ENCODE data around the gene ZNF621.

The ZNF621 gene

DNA sequence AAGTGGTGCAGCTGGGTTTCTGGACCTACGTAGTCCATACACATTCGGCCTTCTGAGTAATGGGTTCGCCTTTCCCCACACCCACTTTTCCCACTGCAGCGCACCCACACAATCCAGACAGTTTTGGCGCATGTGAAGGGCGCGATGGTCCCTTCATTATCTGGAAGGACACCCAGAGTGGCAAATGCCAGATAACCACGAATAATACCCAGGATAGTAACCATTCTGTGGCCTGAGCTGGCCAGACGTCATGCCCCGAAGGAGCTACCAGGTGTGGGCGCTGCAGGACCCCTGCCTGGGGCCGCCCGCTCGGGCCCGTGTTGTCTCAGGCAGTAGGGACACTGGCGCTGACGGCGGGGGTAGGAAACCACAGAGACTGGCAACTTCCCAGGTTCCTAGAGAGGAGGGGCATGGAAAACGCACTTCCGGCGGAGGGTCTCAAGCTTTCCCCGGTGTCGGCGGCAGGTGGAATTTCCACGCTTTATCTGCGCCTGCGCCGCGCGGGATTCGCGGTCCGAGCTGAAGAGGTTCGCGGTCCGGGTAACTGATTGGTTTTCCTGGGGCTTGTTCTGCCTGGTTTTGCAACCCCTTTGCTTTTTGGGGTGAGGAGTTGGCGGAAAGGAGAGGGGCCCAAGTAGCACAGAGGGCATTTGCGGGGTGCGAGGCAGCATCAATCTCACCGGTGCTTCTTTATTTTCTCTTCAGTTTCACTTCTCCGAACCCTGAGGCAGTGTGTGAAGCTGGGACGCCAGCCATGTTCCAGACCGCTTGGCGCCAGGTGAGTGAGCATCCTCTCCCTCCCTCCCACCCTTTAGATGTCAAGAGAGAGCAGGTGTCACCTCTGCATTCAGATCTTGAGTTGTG lies 18.9 kb upstream of the ZNF621 start, which contains the start of gene ZNF620:
Gene ZNF620, plus strand, starts transcription at position 441 of the 864 bp plus-strand sequence. Its CDS starts 314 bp downstream, at position 755.
- H3K27ac ChIP-seq (ENCODE audit: low read depth, low read length) = peak within 1 kb of the TSS; percentile 82; the same call in 1 of the 2 replicates
- H3K27me3 ChIP-seq (ENCODE audit: insufficient read depth, low read length) = no peaks in the 10 kb centered on the region
- no peaks in the 10 kb centered on the region for H3K9me3 ChIP-seq (ENCODE audit: insufficient read depth, low read depth, low read length)
- H3K4me3 ChIP-seq (ENCODE audit: low read length) = peak within 1 kb of the TSS; percentile 92
- H3K4me1 ChIP-seq (ENCODE audit: insufficient read depth, low read length) = 0 out of 2 replicates have a peak, but pooled peaks cover 5% of the 10 kb centered on the region
- H3K36me3 ChIP-seq (ENCODE audit: insufficient read depth, low read length) = peaks cover 27% of the 10 kb centered on the region
- peak within 1 kb of the TSS; percentile 91 for H3K9ac ChIP-seq (ENCODE audit: low read depth, low read length)
- 10% methylated on average over 44 of the region's 44 CpGs for WGBS

DNA sequence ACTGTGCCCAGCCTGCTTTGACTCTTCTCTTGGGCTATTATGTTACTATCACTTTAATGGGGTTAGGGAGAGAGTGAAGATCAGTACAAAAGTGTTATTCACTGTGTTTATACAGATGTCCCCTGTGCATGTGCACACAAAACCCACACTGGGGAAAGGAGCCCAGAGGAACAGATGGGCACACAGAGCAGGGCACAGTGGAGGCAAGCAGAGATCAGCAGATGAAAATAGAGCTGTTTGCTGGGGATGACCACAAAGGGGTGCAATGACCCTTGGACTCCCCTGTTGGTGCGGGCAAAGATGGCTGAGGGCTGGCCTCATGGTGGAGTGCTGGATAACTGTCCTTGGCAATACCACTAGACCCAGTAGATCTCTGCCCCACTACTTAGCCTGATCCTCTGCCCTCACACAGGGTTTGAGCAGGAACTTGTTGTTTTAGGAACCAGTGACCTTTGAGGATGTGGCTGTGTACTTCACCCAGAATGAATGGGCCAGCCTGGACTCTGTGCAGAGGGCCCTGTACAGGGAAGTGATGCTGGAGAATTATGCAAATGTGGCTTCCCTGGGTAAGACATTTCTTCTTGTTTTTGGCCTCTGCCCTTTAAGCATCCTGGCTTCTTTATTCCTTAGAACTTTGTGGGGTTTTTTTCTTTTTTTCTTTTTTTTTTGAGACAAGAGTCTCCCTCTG lies 13.6 kb upstream of the ZNF621 start:
- H3K36me3 ChIP-seq (ENCODE audit: insufficient read depth, low read length) = peaks cover 70% of the 10 kb centered on the region
- 97% methylated on average over 1 of the region's 1 CpG for WGBS
- H3K9me3 ChIP-seq (ENCODE audit: insufficient read depth, low read depth, low read length) = no peaks in the 10 kb centered on the region
- H3K27ac ChIP-seq (ENCODE audit: low read depth, low read length) = no peak overlapping the region
- H3K9ac ChIP-seq (ENCODE audit: low read depth, low read length) = no peak overlapping the region
- no peak overlapping the region for H3K4me3 ChIP-seq (ENCODE audit: low read length)
- no peaks in the 10 kb centered on the region for H3K27me3 ChIP-seq (ENCODE audit: insufficient read depth, low read length)
- H3K4me1 ChIP-seq (ENCODE audit: insufficient read depth, low read length) = 0 out of 2 replicates have a peak, but pooled peaks cover 5% of the 10 kb centered on the region

DNA sequence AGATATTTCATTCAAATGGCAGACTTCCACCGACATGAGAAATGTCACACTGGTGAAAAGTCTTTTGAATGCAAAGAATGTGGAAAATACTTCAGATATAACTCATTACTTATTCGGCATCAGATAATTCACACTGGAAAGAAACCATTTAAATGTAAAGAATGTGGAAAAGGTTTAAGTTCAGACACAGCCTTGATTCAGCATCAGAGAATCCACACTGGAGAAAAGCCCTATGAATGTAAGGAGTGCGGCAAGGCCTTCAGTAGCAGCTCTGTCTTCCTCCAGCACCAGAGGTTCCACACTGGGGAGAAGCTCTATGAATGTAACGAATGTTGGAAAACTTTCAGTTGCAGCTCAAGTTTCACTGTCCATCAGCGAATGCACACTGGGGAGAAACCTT lies 8.6 kb upstream of the ZNF621 start:
- 97% methylated on average over 3 of the region's 5 CpGs for WGBS
- H3K27me3 ChIP-seq (ENCODE audit: insufficient read depth, low read length) = no peaks in the 10 kb centered on the region
- H3K4me3 ChIP-seq (ENCODE audit: low read length) = no peak overlapping the region
- no peak overlapping the region for H3K9ac ChIP-seq (ENCODE audit: low read depth, low read length)
- peaks cover 56% of the 10 kb centered on the region for H3K36me3 ChIP-seq (ENCODE audit: insufficient read depth, low read length)
- no peaks in the 10 kb centered on the region for H3K4me1 ChIP-seq (ENCODE audit: insufficient read depth, low read length)
- no peak overlapping the region for H3K27ac ChIP-seq (ENCODE audit: low read depth, low read length)
- H3K9me3 ChIP-seq (ENCODE audit: insufficient read depth, low read depth, low read length) = no peaks in the 10 kb centered on the region

DNA sequence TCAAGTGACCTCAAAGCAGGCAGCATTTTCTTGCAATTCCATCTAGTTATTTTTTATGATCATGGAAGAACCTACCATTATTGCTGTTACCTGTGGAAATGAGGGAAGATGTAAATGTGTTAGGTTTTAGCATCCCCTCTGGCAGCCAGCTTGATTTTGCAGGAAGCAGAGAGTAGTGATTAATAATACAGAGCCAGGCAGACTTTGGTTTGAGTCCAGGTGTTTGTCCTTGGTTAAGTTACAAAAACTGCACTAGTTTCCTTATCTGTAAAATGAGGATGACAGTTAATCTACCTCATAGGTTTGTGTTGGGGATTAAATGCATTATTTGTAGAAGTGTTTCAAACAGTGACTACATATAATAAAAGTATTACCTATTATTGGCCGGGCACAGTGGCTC lies 6.7 kb upstream of the ZNF621 start:
- no peak overlapping the region for H3K27ac ChIP-seq (ENCODE audit: low read depth, low read length)
- no peaks in the 10 kb centered on the region for H3K4me1 ChIP-seq (ENCODE audit: insufficient read depth, low read length)
- H3K9me3 ChIP-seq (ENCODE audit: insufficient read depth, low read depth, low read length) = no peaks in the 10 kb centered on the region
- no peaks in the 10 kb centered on the region for H3K27me3 ChIP-seq (ENCODE audit: insufficient read depth, low read length)
- WGBS = 100% methylated on average over 1 of the region's 1 CpG
- no peak overlapping the region for H3K9ac ChIP-seq (ENCODE audit: low read depth, low read length)
- no peak overlapping the region for H3K4me3 ChIP-seq (ENCODE audit: low read length)
- peaks cover 40% of the 10 kb centered on the region for H3K36me3 ChIP-seq (ENCODE audit: insufficient read depth, low read length)

DNA sequence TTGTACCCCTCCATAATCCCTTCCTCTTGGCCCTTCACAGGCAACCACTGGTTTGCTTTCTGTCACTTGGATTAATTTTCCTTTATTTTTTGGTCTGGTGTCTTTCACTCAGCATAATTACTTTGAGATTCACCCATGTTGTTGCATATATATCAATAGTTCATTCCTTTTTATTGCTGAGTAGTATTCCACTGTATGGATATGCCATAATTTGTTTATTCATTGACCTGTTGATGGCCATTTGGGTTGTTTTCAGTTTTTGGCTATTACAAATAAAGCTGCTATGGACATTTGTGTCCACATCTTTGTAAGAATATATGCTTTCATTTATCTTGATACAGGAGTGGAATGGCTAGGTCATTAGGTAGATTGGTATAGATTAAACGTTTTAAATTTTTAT lies 5.9 kb upstream of the ZNF621 start:
- H3K9me3 ChIP-seq (ENCODE audit: insufficient read depth, low read depth, low read length) = no peaks in the 10 kb centered on the region
- no peak overlapping the region for H3K4me3 ChIP-seq (ENCODE audit: low read length)
- no peak overlapping the region for H3K9ac ChIP-seq (ENCODE audit: low read depth, low read length)
- H3K36me3 ChIP-seq (ENCODE audit: insufficient read depth, low read length) = peaks cover 39% of the 10 kb centered on the region
- H3K27me3 ChIP-seq (ENCODE audit: insufficient read depth, low read length) = no peaks in the 10 kb centered on the region
- H3K27ac ChIP-seq (ENCODE audit: low read depth, low read length) = no peak overlapping the region
- peaks cover 1% of the 10 kb centered on the region for H3K4me1 ChIP-seq (ENCODE audit: insufficient read depth, low read length)
- 91% methylated on average over 1 of the region's 1 CpG for WGBS

DNA sequence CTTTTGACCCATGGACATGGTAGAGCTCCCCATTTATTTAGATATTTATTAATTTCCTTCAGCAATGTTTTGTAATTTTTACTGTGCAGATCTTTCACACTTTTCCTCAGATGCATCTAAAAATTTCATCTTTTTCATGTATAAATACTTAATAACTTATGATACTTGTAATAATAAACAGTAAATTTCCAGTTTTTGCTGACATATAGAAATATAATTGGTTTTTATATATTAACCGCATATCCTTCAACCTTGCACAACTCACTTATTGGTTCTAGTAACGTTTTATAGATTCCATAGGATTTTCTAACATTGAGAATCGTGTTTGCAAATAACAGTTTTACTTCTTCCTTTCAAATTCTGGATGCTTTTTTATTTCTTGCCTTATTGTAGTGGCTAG lies 3.5 kb upstream of the ZNF621 start:
- no peaks in the 10 kb centered on the region for H3K27me3 ChIP-seq (ENCODE audit: insufficient read depth, low read length)
- no peak overlapping the region for H3K4me3 ChIP-seq (ENCODE audit: low read length)
- H3K9ac ChIP-seq (ENCODE audit: low read depth, low read length) = no peak overlapping the region
- peaks cover 11% of the 10 kb centered on the region for H3K4me1 ChIP-seq (ENCODE audit: insufficient read depth, low read length)
- H3K36me3 ChIP-seq (ENCODE audit: insufficient read depth, low read length) = peaks cover 16% of the 10 kb centered on the region
- no peaks in the 10 kb centered on the region for H3K9me3 ChIP-seq (ENCODE audit: insufficient read depth, low read depth, low read length)
- no peak overlapping the region for H3K27ac ChIP-seq (ENCODE audit: low read depth, low read length)
- WGBS = 98% methylated on average over 3 of the region's 3 CpGs

DNA sequence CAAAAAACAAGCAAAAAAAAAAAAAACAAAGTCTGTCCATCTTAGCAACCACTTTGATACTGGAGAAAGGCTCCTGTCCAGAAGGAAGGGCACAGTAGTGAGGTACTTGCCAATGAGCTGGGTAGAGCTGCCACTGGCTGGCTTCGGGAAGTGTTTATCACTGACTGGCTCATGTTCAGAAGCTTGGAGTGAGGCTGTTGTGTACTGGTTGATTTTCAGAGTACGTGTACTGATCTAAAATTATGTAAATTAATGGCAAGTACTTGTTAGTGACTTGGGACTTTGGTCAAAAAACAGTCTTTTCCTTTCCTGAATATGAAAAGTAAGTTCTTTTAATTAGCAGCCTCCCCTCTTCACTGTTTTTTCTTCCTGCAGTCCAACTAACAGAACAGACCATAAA lies 979 bp upstream of the ZNF621 start:
- Histone ChIP-seq H3K36me3 (ENCODE audit: insufficient read depth, low read length) (peaks cover 22% of the 10 kb centered on the region), H3K4me3 (ENCODE audit: low read length) (peak overlapping the region; percentile 70), H3K9ac (ENCODE audit: low read depth, low read length) (peak overlapping the region; percentile 86), H3K27ac (ENCODE audit: low read depth, low read length) (peak overlapping the region; percentile 77; the same call in 1 of the 2 replicates), H3K4me1 (ENCODE audit: insufficient read depth, low read length) (peaks cover 11% of the 10 kb centered on the region), H3K9me3 (ENCODE audit: insufficient read depth, low read depth, low read length) (no peaks in the 10 kb centered on the region), H3K27me3 (ENCODE audit: insufficient read depth, low read length) (no peaks in the 10 kb centered on the region)
- 92% methylated on average over 2 of the region's 2 CpGs for WGBS

DNA sequence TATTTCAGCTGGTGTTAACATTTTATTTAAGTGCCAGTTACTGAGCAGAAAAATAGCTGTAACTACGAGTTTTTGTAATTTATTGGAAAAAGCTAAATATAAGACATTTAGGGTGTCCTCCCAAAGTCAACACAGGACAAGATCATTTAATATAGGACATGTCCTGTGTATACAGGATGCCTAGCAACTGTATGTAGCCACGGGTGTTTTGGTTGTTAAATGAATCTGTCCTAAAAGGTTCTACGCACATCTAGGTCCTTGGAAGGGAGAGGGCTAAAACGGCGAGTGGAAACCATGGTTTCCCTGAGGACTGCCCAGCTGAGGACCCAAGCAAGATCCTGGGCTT lies 565 bp upstream of the ZNF621 start:
- no peaks in the 10 kb centered on the region for H3K9me3 ChIP-seq (ENCODE audit: insufficient read depth, low read depth, low read length)
- 44% methylated on average over 5 of the region's 5 CpGs for WGBS
- H3K4me3 ChIP-seq (ENCODE audit: low read length) = peak overlapping the region; percentile 70
- no peaks in the 10 kb centered on the region for H3K27me3 ChIP-seq (ENCODE audit: insufficient read depth, low read length)
- peak overlapping the region; percentile 77 for H3K27ac ChIP-seq (ENCODE audit: low read depth, low read length)
- peaks cover 26% of the 10 kb centered on the region for H3K36me3 ChIP-seq (ENCODE audit: insufficient read depth, low read length)
- H3K9ac ChIP-seq (ENCODE audit: low read depth, low read length) = peak overlapping the region; percentile 86
- peaks cover 11% of the 10 kb centered on the region for H3K4me1 ChIP-seq (ENCODE audit: insufficient read depth, low read length)

DNA sequence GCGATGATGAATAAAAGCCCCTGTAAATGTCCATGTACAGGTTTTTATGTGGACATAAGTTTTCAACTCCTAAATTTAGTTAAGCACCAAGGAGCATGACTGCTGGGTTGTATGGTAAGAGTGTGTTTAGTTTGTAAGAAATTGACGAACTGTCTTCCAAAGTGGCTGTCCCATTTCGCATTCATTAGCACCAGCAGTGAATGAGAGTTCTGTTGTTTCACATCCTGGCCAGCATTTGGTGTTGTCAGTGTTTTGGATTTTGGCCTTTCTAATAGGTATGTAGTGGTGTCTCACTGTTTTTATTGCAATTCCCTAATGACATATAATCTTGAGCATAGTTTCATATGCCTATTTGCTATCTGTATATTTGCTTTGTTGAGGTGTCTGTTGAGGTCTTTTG lies 3.7 kb downstream of the ZNF621 start:
- Histone ChIP-seq H3K27me3 (ENCODE audit: insufficient read depth, low read length) (no peaks in the 10 kb centered on the region), H3K4me3 (ENCODE audit: low read length) (no peak overlapping the region), H3K36me3 (ENCODE audit: insufficient read depth, low read length) (peaks cover 67% of the 10 kb centered on the region), H3K27ac (ENCODE audit: low read depth, low read length) (no peak overlapping the region), H3K4me1 (ENCODE audit: insufficient read depth, low read length) (peaks cover 11% of the 10 kb centered on the region), H3K9me3 (ENCODE audit: insufficient read depth, low read depth, low read length) (0 out of 2 replicates have a peak, but pooled peaks cover 9% of the 10 kb centered on the region), H3K9ac (ENCODE audit: low read depth, low read length) (no peak overlapping the region)
- 98% methylated on average over 3 of the region's 3 CpGs for WGBS

DNA sequence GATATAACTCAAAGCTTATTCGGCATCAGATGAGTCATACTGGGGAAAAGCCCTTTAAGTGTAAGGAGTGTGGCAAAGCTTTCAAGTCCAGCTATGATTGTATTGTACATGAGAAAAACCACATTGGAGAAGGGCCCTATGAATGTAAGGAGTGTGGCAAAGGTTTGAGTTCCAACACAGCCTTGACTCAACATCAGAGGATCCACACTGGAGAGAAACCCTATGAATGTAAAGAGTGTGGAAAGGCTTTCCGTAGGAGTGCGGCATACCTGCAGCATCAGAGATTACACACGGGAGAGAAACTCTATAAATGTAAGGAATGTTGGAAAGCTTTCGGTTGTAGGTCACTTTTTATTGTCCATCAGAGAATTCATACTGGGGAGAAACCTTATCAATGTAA lies 7.5 kb downstream of the ZNF621 start:
- 97% methylated on average over 5 of the region's 5 CpGs for WGBS

DNA sequence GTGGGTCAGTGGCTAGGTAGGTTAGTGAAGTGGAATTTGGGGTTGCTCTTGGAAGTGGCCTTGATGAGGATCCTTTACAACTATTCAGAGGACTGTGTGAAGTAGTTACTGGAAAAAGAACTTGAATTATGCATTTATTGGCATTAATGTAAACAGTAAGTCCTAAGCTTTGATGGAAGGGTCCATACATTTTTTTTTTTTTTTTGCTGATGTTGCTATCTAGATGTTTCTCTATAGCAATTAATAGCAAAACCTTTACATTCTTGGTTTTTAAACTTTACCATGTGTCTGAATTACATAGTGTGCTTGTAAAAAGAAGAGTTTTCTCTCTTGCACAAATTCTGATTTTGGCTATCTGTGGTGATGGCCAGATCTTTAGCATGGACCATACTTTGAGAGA lies 9.5 kb downstream of the ZNF621 start:
- H3K27me3 ChIP-seq (ENCODE audit: insufficient read depth, low read length) = no peaks in the 10 kb centered on the region
- H3K27ac ChIP-seq (ENCODE audit: low read depth, low read length) = no peak overlapping the region
- peaks cover 11% of the 10 kb centered on the region; the same call in 1 of the 2 replicates for H3K9me3 ChIP-seq (ENCODE audit: insufficient read depth, low read depth, low read length)
- peaks cover 92% of the 10 kb centered on the region for H3K36me3 ChIP-seq (ENCODE audit: insufficient read depth, low read length)
- H3K9ac ChIP-seq (ENCODE audit: low read depth, low read length) = no peak overlapping the region
- H3K4me1 ChIP-seq (ENCODE audit: insufficient read depth, low read length) = no peaks in the 10 kb centered on the region
- H3K4me3 ChIP-seq (ENCODE audit: low read length) = no peak overlapping the region

More for the DNA sequence above, 7.5 kb downstream of the ZNF621 start:
- Histone ChIP-seq H3K4me1 (ENCODE audit: insufficient read depth, low read length) (no peaks in the 10 kb centered on the region), H3K36me3 (ENCODE audit: insufficient read depth, low read length) (peaks cover 96% of the 10 kb centered on the region), H3K4me3 (ENCODE audit: low read length) (no peak overlapping the region), H3K9ac (ENCODE audit: low read depth, low read length) (no peak overlapping the region), H3K9me3 (ENCODE audit: insufficient read depth, low read depth, low read length) (peaks cover 9% of the 10 kb centered on the region; the same call in 1 of the 2 replicates), H3K27me3 (ENCODE audit: insufficient read depth, low read length) (no peaks in the 10 kb centered on the region), H3K27ac (ENCODE audit: low read depth, low read length) (no peak overlapping the region)

Data from HUES64 (cell line).